ELF-1 (cell line): Measurements from ENCODE around the gene DLEC1.
A peak's percentile ranks its signal among the peaks of the same experiment; 100 is the strongest.

Experiments
- DNase-seq: peaks from one replicate; pipeline ENCODE4 v3.0.0-alpha.2; 2016; ENCODE audit warnings: low read depth, low spot score

The DLEC1 gene

DNA sequence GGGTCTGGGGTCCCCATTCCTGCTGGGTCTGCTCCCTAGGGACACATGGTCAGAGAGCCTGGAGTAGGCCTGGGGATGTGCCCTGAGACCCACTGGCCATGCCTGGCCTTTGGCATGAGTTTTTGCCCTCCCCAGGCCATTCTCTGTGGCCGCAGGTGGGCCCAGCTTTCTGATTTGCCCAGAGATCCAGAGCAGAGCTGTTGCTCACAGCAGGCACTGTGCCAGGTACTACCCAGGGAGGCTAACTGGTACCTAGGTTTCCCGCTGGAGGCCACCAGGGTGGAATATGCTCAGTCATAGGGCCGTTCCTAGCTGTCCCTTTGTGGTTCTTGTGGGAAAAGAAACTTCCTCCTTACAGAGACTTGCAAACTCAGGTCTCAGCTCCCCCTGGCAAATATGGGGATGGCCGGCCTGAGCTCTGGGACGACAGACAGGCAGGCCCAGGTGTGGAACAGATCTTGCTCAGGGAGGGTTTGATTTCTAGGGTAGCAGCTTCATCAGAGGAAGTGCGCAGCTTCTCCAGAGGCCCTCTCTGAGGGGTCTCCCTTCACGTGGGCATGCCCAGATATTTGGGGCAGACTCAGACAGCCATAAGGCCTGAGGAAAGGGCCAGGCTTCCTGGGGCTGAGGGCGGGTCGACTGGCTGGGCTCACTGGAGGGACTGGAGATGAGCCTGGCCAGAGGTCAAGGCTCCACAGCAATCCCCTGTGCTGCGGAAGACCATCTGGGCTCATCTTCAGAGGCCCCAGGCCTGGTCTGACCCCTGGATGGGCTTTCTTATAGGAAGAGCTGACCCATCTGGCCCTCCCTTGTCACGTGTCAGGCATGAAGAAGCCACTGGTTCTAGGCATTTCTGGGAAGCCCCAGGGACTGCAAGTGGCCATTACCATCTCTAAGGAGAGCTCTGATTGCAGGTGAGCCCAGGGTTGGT is 69.9 kb downstream of the DLEC1 start:
- no peak for DNase-seq

DNA sequence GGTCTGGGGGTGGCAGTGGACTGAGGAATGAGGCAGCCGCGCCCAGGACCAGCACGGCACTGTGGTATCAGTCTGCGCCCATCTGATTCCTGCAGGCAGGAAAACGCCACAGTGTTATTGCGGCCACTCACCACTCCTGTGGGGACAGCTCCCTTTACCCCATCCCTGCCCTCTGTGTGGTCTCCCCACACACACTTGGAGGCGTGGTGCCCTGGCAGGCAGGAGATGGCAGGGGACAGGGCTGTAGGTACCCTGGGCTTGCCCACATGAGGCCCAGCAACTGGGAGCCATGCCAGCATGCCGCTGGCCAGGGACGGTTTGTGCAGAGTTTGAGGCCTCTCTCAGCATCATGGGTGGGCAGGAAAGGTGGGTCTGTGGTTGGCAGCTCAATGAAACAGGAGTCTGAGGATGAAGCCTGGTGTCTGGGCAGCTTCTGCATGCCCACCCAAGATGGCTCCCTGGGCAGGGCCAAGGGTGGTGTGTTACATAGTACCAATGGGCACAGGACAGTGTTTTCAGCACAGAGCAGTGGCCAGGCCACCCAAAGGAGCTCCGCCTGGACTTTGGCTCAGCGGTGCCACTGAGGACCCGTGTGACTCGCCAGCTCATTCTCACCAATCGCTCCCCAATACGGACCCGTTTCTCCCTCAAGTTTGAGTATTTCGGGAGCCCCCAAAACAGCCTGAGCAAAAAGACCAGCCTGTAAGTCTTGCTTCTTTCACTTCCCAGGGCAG is 70.7 kb downstream of the DLEC1 start:
- no peak for DNase-seq

DNA sequence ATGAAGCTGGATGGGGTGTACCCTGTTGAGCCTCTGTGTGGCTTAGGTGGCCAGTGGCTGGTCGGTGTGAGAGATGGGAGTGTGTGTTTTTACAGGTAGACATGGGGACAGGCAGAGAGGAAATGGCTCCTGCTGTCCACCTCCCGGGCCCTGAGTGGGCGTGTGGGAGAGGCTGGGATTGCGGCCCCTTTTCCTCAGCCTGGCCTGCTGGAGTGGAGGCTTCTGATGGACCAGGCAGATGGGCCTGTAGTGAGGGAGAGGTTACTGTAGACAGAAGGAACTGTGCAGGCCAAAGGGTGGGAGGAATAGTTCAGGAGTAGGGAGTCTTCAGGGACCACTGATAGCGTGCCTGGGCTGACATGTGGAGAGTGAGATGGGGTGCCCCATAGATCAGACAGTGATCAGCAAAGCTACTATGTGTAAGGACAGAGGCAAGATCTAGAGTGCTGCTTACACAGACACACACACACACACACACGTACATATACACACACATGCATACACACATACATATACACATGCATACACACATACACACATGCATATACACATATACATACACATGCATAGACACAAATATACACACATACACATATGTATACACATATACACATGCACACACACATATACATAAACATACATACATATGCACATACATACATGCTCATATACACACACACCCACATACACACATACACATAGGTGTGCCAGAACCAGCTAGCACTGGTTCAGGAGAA is 71.5 kb downstream of the DLEC1 start:
- no peak for DNase-seq

DNA sequence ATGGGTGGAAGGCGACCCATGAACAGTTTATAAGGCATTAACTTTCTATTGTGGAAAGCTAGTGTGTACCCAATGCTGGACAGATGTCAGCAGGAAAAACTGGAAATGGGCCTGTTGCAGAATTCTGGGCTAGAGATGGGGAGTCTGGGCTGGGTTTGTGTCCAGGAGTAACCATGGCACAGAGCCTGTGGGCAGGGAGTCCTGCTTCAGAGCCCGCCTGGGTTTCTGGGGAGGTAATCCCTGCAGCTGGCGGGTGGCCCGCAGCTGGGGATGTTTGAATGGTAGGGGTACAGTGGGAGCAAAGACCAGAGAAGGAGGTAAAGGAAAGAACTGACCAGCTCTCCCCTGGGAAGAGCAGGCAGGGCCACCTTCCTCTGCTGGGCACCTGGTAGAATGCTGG is 72.2 kb downstream of the DLEC1 start:
- no peak for DNase-seq

DNA sequence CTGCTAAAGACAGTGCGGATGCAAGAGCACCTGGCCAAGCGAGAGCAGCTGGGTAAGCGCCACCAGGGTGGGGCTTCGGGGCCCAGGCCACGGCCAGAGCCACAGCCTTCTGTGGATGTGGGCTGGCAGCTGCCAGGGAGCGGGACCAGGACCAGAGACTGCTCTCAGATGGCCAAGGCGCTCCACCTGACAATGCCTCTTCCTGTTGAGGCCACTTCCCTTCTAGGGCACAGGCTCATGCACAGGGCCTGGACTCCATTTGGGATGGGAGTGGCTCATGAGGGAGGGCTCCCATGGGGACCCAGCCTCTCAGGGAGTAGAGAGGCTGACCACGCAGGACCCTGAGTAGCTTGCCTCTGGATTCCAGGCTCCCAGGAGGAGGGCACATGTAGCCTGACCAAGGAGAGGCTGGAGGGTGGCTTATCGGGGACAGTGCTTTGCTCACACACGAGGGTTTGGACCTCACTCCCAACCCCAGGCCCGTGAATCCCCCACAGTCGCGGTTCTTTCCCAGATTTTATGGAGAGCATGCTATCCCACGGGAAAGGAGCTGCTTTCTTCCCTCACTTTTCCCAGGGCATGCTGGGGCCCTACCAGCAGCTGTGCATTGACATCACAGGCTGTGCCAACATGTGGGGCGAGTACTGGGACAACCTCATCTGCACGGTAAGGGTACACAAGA is 72.8 kb downstream of the DLEC1 start:
- no peak for DNase-seq

DNA sequence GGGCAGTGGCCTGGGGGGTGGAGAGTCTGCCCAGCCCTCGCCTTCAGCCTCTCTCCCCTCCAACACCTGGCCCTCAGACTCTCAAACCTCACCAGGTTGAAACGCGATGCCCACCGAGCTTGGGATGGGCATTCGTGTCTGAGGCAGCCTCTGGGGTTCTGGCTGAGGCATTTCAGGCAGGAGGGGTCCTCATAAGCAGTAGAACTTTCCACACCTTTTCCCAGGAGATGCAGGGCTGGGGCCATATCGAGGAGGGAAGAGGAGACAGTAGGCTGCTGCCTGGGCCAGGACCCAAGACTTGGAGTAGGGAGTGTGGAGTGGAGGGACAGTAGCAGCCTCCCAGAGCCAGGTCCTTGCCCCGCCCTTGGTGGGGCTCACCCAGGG is 73.4 kb downstream of the DLEC1 start:
- DNase-seq, result no peak

DNA sequence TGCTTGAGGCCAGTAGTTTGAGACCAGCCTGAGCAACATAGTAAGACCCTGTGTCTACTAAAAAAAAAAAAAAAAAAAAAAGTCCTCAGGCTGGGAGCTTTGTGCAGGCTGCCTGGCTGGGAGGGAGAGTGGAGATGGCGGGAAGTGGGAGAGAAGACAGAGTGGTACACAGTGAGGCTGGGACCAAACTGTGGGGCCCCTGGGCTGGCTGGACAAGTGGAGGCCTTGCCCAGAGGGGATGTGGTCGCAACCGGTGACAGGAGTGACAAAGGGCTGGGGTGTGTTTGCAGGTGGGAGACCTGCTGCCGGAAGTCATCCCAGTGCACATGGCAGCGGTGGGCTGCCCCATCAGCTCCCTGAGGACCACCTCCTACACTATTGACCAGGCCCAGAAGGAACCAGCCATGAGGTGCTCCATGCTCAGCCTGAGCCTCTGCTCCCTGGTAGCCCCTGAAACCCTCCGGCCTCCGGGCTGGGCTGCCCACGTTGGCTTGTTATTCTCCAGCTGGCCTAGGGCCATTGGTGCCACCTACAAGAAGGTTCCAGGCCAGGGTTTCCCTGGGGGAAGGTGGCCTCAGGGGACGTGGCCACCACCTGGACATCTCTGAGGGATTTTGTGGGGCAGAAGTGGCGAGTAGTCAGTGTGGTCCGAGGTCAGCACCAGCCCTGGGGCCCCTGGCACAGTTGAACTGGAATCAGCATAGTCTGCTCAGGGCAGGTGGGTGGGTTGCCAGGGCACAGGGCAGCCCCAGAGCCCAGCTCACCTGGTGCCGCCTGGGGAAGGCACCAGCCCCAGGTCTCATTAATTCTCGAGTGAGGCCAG is 75.3 kb downstream of the DLEC1 start:
- no peak for DNase-seq

DNA sequence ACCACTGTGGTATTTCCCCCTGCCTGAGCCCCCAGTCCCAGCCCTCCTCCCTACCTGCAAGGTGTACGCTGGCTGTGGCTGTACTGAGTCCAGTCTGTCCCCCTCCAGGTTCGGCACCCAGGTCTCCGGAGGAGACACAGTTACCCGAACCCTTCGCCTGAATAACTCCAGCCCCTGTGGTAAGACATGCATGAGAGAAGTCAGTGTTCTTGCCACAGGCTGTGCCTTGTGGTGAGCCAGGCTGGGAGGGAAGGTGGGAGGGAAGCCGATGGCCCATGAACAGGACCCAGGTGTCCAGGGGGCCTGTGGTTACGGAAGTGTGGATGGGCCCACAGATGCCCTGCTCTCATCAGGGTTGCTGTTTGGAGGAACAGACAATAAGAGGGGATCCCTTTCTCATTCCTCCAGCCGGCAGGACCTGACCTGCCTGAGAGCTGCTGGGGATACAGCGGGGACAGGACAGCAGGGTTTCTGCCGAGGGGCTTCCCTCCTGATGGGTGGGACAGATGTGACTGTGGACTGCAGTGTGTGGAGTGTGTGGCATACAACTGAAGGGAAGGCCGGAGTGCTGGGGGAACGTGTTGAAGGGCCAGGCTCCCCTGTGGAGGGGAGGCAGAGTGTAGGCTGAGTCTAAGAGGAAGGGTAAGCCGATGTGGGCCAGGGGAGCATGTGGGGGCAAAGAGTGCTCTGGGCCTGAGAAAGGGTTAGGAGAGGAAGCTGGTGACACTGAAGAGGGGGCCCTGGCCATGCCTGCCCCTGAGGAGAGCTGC is 76.1 kb downstream of the DLEC1 start:
- no peak for DNase-seq

DNA sequence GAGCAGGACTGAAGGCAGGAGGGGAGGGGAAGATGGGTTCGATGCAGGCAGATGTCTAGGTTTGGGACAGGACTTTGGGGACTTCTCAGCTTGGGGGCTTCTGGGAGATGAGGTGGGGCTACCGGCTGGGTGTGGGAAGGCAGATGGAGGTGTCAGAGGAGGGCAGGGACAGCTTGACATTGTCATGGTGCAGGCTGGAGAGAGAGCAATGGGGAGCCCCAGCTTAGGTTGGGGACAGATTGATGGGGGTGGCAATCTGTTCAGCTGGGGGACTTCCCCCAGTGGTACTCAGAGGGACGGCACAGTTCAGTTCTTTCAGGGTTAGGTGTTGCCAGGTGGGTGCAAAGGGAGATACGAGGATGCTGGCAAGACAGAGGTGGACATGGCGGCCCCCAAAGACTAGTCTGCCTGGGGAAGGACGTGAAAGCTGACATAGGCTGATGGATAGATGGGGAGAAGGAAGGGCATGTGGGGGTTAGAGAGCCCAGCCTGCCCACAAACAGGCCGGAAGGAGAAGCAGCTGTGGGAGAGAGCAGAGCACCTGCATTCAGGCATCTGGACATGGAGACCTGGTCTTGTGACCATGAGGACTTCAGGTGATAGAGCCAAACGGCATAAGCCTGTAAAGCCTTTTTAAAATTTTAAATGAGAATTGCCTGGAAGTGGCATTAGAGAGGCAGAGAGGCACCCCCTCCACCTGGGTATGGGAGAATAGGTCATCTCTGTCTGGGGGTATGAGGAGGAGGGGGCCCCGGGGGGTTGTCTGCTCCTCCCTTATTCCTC is 76.8 kb downstream of the DLEC1 start:
- no peak for DNase-seq

DNA sequence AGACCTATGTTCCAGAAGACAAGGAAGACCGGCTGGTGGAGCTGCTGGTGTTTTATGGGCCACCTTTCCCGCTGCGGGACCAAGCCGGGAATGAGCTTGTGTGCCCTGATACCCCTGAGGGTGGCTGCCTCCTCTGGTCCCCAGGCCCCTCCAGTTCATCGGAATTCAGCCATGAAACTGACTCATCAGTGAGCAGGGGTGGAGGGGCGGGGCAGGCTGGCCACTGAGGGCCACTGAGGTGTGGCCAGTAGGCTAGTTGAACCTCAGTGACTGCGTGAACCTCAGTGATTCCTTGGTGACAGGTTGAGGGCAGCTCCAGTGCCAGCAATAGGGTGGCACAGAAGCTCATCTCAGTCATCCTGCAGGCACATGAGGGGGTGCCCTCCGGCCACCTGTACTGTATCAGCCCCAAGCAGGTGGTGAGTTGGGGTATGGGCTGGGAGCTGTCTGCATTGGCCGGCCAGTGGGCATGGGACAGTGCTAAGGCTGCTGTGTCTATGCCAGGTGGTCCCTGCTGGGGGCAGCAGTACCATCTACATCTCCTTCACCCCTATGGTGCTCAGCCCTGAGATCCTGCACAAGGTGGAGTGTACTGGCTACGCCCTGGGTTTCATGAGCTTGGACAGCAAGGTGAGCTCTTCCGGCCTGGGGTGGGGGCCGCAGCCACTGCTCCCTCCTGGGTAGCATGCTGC is 77.6 kb downstream of the DLEC1 start:
- DNase-seq, result no peak

DNA sequence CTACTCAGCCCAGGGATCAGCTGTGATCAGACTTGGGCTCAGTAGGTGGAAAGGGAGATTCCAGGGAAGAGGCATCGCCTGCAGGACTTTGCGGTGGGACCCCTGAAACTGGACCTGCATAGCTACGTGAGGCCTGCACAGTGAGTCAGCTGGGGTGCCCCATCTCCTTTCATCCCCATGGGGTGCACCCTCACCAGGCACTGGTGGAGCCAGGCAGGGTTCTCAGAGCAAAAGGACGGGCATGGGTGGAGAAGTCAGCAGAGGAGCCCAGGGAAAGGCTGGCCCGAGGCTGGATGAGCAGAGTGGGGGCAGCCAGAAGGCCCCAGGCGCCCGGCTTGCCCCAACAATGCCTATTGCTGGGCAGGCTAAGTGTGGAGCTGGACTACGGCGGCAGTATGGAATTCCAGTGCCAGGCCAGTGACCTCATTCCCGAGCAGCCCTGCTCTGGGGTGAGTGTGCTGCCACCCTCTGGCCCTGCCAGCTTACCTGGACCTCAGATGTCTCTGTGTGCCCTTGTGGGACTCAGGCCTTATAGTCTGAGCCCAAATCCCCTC is 78.2 kb downstream of the DLEC1 start:
- no peak for DNase-seq

DNA sequence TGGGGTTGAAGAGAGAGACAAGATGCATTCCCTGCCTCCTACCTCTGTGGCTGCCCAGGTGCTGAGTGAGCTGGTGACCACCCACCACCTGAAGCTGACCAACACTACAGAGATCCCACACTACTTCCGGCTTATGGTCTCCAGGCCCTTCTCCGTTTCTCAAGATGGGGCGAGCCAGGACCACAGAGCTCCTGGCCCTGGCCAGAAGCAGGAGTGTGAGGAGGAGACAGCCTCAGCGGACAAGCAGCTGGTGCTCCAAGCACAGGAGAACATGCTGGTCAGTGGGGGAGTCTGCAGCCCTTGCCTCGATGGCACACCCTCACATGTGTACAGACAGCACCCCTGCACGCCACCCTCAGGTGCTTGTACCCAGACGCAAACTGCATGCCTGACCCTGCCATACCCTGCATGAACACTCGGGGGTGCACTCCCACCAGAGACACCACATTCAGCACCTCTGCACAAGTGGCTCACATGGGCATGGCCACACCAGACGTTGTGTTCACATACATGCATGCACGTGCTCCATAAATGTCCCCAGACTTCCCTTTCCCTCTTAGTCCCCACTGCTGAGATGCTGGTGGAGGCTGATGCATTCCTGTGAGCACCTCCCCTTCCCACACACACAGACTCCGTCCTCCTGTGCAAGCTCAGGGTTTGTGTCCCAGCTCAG is 78.9 kb downstream of the DLEC1 start:
- DNase-seq, result peak; percentile 66

DNA sequence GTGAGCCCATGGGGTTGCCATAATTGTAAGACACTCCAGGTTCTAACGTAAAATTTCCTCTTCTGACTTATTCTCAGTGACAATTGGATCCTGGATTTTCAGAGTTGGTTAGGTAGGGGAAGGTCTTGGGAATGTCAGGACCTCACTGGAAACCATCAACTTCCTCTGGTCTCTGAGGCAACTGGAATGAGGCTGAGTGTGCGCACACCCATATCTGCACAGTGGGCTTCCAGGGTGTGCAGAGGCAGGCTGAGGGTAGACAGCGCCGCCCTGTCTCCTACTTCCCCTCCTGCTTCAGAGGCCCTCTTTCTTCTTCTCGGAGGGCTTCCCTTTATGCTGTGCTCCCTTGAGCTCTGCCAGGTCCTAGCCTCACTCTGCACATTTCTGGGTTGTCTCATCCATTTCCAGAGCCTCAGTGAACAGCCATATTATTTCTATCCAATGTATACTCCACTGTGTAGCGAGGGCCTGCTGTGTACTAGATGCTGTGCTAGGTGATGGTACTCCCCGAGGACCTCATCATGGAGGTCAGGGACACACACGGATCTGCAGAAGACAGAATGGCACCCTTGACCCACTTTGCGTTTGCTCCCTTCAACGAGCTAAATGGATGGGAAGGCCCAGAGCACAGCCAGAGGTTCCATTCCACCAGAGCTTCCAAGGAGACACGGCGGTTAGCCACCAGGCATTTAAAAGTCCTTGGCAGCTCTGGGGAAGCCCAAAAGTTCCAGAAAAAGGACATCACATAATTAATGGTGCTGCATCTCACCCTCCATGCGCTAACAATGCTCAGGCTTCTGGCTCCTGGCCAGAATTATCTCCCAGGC is 79.6 kb downstream of the DLEC1 start:
- no peak for DNase-seq

DNA sequence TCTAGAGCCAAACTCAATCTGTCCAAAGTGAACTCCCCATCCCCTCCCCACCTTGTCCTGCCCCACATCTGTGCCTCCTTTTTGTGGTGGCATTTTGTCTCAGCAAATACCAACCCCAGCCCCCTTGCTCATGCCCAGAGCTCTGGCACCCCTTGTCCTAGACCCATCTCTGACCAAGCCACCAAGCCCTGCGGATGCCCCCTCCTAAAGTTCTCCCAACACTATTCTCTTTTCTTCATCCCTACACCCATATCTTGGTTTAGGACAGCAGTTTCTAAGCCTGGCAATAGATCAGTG is 80.2 kb downstream of the DLEC1 start:
- no peak for DNase-seq

DNA sequence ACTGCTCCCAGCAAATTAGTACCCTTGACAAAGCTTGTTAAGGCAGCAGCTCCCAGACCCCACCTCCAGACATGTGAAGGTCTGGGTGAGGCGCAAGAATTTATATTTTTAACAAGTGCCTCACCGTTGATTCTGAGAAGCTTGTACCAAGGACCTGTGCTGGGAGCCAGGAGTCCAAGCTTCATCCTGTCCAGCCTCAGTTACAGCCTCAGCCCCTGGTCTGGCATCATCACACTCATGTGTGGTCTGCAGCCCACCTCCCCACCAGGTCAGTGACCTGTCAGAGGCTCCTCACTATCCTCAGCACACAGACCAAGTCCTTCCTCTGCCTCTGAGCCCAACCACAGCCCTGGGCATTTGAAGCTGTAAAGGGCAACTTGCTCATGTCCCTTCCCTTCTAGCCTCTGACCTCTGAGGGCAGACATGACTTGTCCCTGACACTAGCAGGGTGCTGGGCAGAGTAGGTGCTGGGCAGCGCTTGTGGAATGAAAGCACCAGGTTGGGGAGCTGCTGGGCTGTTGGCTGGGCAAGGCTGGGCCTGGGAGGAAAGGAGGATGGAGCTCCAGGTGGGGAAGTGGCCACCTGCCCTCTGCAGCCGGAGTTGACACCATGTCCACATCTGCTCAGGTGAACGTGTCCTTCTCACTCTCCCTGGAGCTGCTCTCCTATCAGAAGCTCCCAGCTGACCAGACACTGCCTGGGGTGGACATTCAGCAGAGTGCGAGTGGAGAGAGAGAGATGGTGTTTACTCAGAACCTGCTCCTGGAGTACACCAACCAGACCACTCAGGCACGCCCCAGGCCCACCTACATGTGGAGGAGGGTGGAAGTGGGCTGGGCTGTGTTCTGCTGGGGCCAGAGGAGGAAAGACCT is 81.0 kb downstream of the DLEC1 start:
- DNase-seq, result no peak
